HFFc6 (cell line): Measurements from ENCODE around the gene NDUFV3. TPM values are rescaled to one million over a fixed set of nuclear protein-coding genes. Genes with fewer than 3 reads are reported as not detected.
A peak's percentile ranks its signal among the peaks of the same experiment; 100 is the strongest.

Source experiments
- DNase-seq: peaks from one replicate; pipeline ENCODE4 v3.0.0-alpha.2; 2018
- H3K27ac Mint-ChIP-seq: 2 replicates; pipeline ENCODE4 v1.8.0; 2020; ENCODE audit warnings: mild to moderate bottlenecking, mixed read lengths
- H3K27me3 Mint-ChIP-seq: 2 replicates; pipeline ENCODE4 v1.8.0; 2021; ENCODE audit warnings: mild to moderate bottlenecking, moderate library complexity, mixed read lengths; ENCODE audit not compliant: insufficient read depth
- H3K36me3 Mint-ChIP-seq: 2 replicates; pipeline ENCODE4 v1.8.0; 2021; ENCODE audit warnings: low read depth, mixed read lengths
- H3K4me1 Mint-ChIP-seq: 2 replicates; pipeline ENCODE4 v1.8.0; 2020; ENCODE audit warnings: low read depth, mixed read lengths
- H3K4me3 Mint-ChIP-seq: 2 replicates; pipeline ENCODE4 v1.8.0; 2020; ENCODE audit warnings: mild to moderate bottlenecking, moderate library complexity, mixed read lengths
- H3K9me3 Mint-ChIP-seq: 2 replicates; pipeline ENCODE4 v1.8.0; 2020; ENCODE audit warnings: mild to moderate bottlenecking, mixed read lengths
- CTCF ChIP-seq: fragments of 200-600 bp; sonication (generic); IDR thresholded peaks from 2 replicates; pipeline ENCODE4 v1.5.0; 2021; ENCODE audit warnings: antibody characterized with exemption, mild to moderate bottlenecking
- long read RNA-seq: library from polyadenylated mRNA; unstranded; transcript quantifications from one replicate; pipeline ENCODE4 v2.0.0, GENCODE V29; 2019
- total RNA-seq, 6 experiments: library from RNA; stranded (reverse); fragmentation: NEBNext Ultra II Directional; extraction: Animal tissue kit (Norgen Biotek cat#: 25700); gene quantifications; 2 replicates in 1 of 6; 3 replicates in 5 of 6; pipeline ENCODE4 v1.2.3, GENCODE V29; 2021

Gene NDUFV3
- total RNA-seq = 10 to 100 TPM; 54.3 to 63.0 (median 57.0) TPM
- long read RNA-seq, full-length matches to known transcripts = 102 of 147 reads
- long read RNA-seq, partial matches to known transcripts = 14 of 147 reads
- long read RNA-seq, other reads (novel, unspliced or antisense) = 31 of 147 reads

DNA sequence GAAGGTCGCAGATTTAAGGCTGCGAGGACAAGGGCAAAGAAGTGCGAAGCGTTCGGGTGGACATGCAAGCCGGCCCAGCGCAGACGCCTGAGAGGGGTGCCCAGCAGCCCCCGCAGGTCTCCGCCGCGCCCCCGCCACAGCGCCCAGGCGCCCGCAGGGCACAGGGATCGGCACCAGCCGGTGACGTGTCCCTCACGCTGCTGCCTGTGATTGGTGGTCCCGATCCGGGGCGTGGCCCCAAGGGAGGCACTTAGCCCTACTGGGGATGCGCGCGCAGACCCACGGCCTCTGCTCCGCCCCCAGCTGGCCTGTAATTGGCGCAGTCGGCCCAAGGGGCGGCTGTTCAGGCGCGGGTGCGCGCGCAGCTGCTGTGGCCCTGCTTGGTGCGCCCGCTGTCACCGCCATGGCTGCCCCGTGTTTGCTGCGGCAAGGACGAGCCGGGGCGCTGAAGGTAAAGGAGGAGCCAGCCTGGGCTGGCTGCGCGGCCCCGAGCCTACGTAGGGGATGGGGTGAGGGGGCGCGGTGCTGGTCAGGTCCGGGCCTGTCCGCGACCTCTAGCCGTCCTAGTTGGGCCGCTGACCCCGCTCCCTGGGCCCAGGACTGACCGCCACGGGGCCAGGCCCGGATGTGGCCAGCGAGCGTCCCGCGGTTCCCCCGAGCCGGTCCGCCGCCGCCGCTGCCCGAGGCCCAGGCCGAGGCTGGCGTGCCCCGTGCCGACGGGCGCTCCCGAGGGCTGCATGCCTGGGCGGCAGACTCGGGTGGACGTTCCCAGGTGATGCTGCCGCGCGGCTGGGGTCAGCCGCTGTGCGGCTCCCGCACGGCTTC lies at the start of gene NDUFV3:
TSS of gene NDUFV3 (plus strand) at position 379 of the 825 bp plus-strand sequence. CDS start at position 404, 25 bp downstream.
- peaks cover 3% of the 10 kb centered on the region for H3K36me3 Mint-ChIP-seq
- no peaks in the 10 kb centered on the region; the same call in 1 of the 2 replicates for H3K27me3 Mint-ChIP-seq
- H3K4me1 Mint-ChIP-seq = peaks cover 12% of the 10 kb centered on the region
- no peaks in the 10 kb centered on the region for H3K9me3 Mint-ChIP-seq
- peak; percentile 31 for TF ChIP-seq CTCF
- H3K4me3 Mint-ChIP-seq = peak within 1 kb of the TSS; percentile 93
- peak within 1 kb of the TSS; percentile 98 for H3K27ac Mint-ChIP-seq
- DNase-seq = peak; percentile 98

DNA sequence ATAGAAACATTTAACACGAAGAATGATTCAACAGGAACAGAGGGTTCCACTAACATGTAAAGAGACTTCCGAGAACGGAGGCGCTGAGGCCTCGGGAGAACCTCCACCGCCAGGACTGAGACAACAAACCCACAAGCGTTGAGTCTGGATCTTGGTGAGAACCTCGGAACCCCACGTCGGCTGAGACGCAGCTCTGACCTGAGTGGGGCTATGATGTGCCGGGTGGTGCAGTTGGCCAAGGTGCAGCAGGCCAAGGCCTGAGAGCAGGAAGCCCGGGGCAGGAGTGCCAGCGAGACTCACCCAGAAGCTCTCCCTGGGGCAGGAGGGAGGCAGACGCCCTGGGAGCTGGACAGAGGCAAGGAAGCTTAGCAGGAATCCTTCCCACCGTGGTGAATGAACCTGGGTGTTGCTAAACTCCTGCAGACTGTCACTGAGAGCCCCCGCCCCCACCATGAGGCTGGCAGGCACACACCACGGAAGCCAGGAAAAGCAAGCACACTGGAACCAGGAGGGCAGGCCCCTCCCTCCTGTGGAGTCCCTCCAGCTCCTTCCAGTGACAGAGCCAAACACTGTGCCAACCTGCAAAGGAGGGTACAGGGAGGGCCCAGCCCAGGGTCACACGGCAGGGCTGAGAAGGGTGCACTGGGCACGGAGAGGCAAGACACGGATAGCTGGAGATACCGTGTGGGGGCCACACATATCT lies 48.5 kb upstream of the NDUFV3 start:
- H3K4me3 Mint-ChIP-seq = no peak overlapping the region
- no peak for DNase-seq
- no peak for TF ChIP-seq CTCF
- H3K36me3 Mint-ChIP-seq = peaks cover 27% of the 10 kb centered on the region
- H3K27me3 Mint-ChIP-seq = no peaks in the 10 kb centered on the region; the same call in 1 of the 2 replicates
- 0 out of 2 replicates have a peak overlapping the region, but pooled peaks have one; percentile 12 for H3K27ac Mint-ChIP-seq
- no peaks in the 10 kb centered on the region for H3K9me3 Mint-ChIP-seq
- H3K4me1 Mint-ChIP-seq = no peaks in the 10 kb centered on the region

DNA sequence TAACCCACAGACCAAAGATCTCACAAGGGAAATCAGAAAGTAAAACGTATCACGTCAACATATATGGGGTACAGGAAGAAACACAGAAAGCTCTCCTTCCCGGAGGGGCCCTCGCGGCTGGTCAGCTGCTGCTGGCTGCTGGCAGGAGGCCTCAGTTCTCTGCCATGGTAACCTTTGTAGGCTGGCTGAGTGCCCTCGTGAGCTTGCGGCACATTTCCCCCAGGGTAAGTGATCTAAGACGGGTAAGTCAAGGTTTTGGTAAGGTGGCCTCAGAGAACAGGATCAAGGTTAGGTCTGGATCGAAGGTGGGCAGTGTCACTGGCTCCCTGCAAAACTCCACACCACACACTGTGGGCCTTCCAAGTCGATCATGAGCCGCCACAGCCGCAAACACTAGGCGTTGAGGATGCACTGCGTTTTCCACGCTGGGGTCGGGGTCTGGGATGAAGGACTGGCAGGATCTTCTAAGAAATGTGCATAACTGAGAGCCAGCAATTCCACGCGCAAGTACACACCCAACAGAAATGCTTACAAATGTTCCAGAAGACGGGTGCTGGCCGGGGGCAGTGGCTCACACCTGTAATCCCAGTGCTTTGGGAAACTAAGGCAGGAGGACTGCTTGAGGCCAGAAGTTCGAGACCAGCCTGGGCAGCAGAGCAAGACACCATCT lies 47.7 kb upstream of the NDUFV3 start:
- H3K36me3 Mint-ChIP-seq = peaks cover 36% of the 10 kb centered on the region
- no peak overlapping the region for H3K4me3 Mint-ChIP-seq
- H3K4me1 Mint-ChIP-seq = no peaks in the 10 kb centered on the region
- DNase-seq = no peak
- H3K27ac Mint-ChIP-seq = no peak overlapping the region
- TF ChIP-seq CTCF = no peak
- no peaks in the 10 kb centered on the region; the same call in 1 of the 2 replicates for H3K27me3 Mint-ChIP-seq
- H3K9me3 Mint-ChIP-seq = no peaks in the 10 kb centered on the region

GRCh38 chr21:42846221-42846620 lies 46.9 kb upstream of the NDUFV3 start:
- TF ChIP-seq CTCF = no peak
- Mint-ChIP-seq H3K36me3 (peaks cover 39% of the 10 kb centered on the region), H3K4me3 (no peak overlapping the region), H3K27me3 (no peaks in the 10 kb centered on the region; the same call in none of the 2 replicates), H3K9me3 (no peaks in the 10 kb centered on the region), H3K4me1 (no peaks in the 10 kb centered on the region), H3K27ac (no peak overlapping the region)
- DNase-seq = no peak

DNA sequence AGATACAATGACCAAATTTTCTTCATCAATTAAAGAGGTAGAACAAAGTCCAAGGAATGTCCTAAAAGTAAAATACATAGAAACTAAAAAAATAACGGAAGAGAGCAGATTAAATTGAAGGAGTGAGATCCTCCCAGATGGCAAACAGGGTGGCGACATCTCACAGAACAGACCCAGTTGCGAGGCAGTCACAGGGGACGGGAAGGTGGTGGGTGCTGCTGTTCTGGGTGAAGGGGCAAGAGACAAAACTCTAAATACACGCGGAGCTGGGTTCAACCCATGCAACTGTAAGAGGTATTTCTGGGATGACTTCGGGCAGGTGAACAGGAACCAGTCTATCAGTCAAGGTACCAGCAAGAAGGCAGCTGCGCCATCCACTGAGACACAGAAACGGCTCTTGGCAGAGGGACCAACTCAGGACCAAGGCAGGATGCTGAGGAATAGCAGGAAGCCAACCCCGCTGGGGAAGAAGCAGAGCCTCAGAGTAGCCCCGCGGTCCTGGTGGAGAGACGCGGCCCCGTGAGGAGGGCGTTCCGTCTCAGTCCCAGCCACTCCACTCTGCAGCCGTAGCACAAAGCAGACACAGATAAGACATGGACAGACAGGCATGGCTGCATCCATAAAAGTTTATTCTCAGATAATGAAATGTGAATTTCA lies 45.9 kb upstream of the NDUFV3 start:
- DNase-seq = no peak
- H3K9me3 Mint-ChIP-seq = no peaks in the 10 kb centered on the region
- H3K27ac Mint-ChIP-seq = no peak overlapping the region
- no peak for TF ChIP-seq CTCF
- no peak overlapping the region for H3K4me3 Mint-ChIP-seq
- H3K4me1 Mint-ChIP-seq = no peaks in the 10 kb centered on the region
- peaks cover 39% of the 10 kb centered on the region for H3K36me3 Mint-ChIP-seq
- no peaks in the 10 kb centered on the region; the same call in none of the 2 replicates for H3K27me3 Mint-ChIP-seq
